ENCODE data around the gene VRK3. TPM values are rescaled to one million over a fixed set of nuclear protein-coding genes. Genes with fewer than 3 reads are reported as not detected.

The VRK3 gene
- total RNA-seq, 1 experiment from 2014 or later = 33.4 TPM

DNA sequence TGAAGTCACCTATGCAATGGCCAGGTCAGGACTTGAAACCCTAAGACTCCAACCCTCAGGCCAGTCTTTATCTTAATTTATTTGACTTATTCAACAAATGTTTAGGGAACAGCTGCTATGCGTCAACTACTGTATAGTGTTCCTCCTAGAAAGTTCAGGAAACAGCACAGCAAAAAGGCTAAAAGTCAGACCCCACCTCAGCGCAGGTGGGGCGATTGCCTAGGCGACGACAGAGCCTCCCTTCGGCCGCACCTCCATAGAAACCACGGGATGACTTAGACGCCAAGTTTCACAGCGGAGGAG, 502 bp downstream of the VRK3 start:
- Mint-ChIP-seq H3K4me3 (peak overlapping the region; percentile 95), H3K4me1 (peaks cover 18% of the 10 kb centered on the region), H3K27ac (peak overlapping the region; percentile 91; the same call in 1 of the 2 replicates), H3K36me3 (peaks cover 6% of the 10 kb centered on the region), H3K27me3 (ENCODE audit: low read depth) (peaks cover 3% of the 10 kb centered on the region; the same call in 1 of the 2 replicates), H3K9me3 (no peaks in the 10 kb centered on the region)
- ChIA-PET POLR2A (no interaction called here), CTCF (interaction anchor here (0.6 to 1.9 kb wide), 6 partner anchors 16 to 214 kb away, joined by 3 to 16 read pairs (median 4); no protein-coding TSS in a partner anchor)
- DNase-seq (ENCODE audit: low spot score) (no peak), ATAC-seq (no peak)
- TF ChIP-seq, protein P1, sequence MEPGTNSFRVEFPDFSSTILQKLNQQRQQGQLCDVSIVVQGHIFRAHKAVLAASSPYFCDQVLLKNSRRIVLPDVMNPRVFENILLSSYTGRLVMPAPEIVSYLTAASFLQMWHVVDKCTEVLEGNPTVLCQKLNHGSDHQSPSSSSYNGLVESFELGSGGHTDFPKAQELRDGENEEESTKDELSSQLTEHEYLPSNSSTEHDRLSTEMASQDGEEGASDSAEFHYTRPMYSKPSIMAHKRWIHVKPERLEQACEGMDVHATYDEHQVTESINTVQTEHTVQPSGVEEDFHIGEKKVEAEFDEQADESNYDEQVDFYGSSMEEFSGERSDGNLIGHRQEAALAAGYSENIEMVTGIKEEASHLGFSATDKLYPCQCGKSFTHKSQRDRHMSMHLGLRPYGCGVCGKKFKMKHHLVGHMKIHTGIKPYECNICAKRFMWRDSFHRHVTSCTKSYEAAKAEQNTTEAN (CRISPR knock-in tag; IDR thresholded peaks at IDR 0.05) = no peak
- no peak for TF ChIP-seq RELA (CRISPR knock-in tag; IDR thresholded peaks at IDR 0.05; ENCODE audit: borderline replicate concordance)
- no peak for TF ChIP-seq TCF7 (CRISPR knock-in tag; IDR thresholded peaks at IDR 0.05; ENCODE audit: low read depth)
- no peak for TF ChIP-seq SMAD3 (CRISPR knock-in tag; IDR thresholded peaks at IDR 0.05; ENCODE audit: borderline replicate concordance)
- no peak for TF ChIP-seq CREM (CRISPR knock-in tag; IDR thresholded peaks at IDR 0.05)
- TF ChIP-seq, protein P2, sequence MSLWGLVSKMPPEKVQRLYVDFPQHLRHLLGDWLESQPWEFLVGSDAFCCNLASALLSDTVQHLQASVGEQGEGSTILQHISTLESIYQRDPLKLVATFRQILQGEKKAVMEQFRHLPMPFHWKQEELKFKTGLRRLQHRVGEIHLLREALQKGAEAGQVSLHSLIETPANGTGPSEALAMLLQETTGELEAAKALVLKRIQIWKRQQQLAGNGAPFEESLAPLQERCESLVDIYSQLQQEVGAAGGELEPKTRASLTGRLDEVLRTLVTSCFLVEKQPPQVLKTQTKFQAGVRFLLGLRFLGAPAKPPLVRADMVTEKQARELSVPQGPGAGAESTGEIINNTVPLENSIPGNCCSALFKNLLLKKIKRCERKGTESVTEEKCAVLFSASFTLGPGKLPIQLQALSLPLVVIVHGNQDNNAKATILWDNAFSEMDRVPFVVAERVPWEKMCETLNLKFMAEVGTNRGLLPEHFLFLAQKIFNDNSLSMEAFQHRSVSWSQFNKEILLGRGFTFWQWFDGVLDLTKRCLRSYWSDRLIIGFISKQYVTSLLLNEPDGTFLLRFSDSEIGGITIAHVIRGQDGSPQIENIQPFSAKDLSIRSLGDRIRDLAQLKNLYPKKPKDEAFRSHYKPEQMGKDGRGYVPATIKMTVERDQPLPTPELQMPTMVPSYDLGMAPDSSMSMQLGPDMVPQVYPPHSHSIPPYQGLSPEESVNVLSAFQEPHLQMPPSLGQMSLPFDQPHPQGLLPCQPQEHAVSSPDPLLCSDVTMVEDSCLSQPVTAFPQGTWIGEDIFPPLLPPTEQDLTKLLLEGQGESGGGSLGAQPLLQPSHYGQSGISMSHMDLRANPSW (CRISPR knock-in tag; conservative IDR thresholded peaks at IDR 0.05; ENCODE audit: low read depth) = no peak
- no peak for TF ChIP-seq ZNF423 (CRISPR knock-in tag; IDR thresholded peaks at IDR 0.05)
- TF ChIP-seq, protein P3, sequence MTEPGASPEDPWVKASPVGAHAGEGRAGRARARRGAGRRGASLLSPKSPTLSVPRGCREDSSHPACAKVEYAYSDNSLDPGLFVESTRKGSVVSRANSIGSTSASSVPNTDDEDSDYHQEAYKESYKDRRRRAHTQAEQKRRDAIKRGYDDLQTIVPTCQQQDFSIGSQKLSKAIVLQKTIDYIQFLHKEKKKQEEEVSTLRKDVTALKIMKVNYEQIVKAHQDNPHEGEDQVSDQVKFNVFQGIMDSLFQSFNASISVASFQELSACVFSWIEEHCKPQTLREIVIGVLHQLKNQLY (CRISPR knock-in tag; IDR thresholded peaks at IDR 0.05) = no peak
- TF ChIP-seq ZNF232 (CRISPR knock-in tag; IDR thresholded peaks at IDR 0.05) = no peak
- TF ChIP-seq FOXJ3 (CRISPR knock-in tag; IDR thresholded peaks at IDR 0.05; ENCODE audit: borderline replicate concordance) = no peak
- TF ChIP-seq TEAD1 (CRISPR knock-in tag; IDR thresholded peaks at IDR 0.05) = no peak
- TF ChIP-seq ZNF396 (CRISPR knock-in tag; IDR thresholded peaks at IDR 0.05; ENCODE audit: borderline replicate concordance) = no peak
- no peak for TF ChIP-seq ZNF219 (CRISPR knock-in tag; IDR thresholded peaks at IDR 0.05; ENCODE audit: borderline replicate concordance)

DNA sequence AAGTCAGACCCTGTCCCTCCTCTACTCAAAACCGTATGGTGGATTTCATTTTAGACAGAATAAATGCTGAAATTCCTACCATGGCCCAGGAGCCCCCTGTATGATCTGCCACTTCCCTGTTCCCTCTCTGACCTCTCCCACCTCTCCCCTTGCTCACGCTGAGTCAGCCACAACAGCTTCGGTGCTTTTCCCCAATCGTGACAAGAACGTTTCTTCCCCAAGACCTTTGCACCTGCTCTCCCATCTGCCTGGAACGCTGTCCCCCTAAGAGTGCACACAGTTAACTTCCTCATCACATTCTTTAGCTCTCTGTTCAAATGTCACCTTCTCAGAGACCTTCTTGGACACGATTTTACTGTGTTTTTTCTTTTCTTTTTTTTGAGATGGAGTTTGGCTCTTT, 2.3 kb downstream of the VRK3 start:
- Mint-ChIP-seq H3K36me3 (peaks cover 8% of the 10 kb centered on the region), H3K27me3 (ENCODE audit: low read depth) (peaks cover 3% of the 10 kb centered on the region; the same call in 1 of the 2 replicates), H3K9me3 (no peaks in the 10 kb centered on the region), H3K4me1 (peaks cover 18% of the 10 kb centered on the region), H3K4me3 (no peak overlapping the region), H3K27ac (no peak overlapping the region)
- TF ChIP-seq CREM (CRISPR knock-in tag; IDR thresholded peaks at IDR 0.05) = no peak
- ATAC-seq (no peak), DNase-seq (ENCODE audit: low spot score) (no peak)
- ChIA-PET CTCF (interaction anchor here (0.9 kb wide), 1 partner anchor 14 kb away, joined by 3 read pairs; no protein-coding TSS in a partner anchor), POLR2A (no interaction called here)

DNA sequence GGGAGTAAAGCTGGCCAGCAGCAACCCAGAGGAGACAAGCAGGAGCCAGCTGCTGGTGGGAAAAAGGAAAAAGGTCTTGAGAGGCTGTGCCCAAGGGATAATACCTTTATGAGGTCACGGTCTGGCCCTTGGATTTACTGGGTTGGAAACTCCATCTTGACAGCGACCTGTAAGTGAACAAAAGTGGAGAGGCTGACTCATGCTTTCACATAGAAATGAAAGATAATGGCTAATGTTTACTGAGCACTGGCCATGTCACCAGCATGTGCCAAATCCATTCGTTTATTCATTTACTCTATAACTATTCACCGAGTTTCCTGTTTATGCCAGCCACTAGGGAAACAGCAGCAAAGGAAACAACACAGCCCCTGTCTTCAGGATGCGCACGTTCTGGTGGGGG, 4.7 kb downstream of the VRK3 start:
- Mint-ChIP-seq H3K4me3 (no peak overlapping the region), H3K4me1 (peaks cover 4% of the 10 kb centered on the region), H3K27ac (no peak overlapping the region), H3K9me3 (peaks cover 6% of the 10 kb centered on the region), H3K27me3 (ENCODE audit: low read depth) (peaks cover 3% of the 10 kb centered on the region; the same call in 1 of the 2 replicates), H3K36me3 (peaks cover 23% of the 10 kb centered on the region)
- CTCF ChIA-PET = no interaction called here
- ATAC-seq (no peak), DNase-seq (ENCODE audit: low spot score) (no peak)
- POLR2A ChIA-PET = no interaction called here
- no peak for TF ChIP-seq NFATC4 (CRISPR knock-in tag; IDR thresholded peaks at IDR 0.05)
- TF ChIP-seq TP53 (CRISPR knock-in tag; IDR thresholded peaks at IDR 0.05) = no peak
- TF ChIP-seq, protein P4, sequence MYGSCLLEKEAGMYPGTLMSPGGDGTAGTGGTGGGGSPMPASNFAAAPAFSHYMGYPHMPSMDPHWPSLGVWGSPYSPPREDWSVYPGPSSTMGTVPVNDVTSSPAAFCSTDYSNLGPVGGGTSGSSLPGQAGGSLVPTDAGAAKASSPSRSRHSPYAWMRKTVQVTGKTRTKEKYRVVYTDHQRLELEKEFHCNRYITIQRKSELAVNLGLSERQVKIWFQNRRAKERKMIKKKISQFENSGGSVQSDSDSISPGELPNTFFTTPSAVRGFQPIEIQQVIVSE (CRISPR knock-in tag; IDR thresholded peaks at IDR 0.05; ENCODE audit: borderline replicate concordance) = no peak
- TF ChIP-seq, protein P5, sequence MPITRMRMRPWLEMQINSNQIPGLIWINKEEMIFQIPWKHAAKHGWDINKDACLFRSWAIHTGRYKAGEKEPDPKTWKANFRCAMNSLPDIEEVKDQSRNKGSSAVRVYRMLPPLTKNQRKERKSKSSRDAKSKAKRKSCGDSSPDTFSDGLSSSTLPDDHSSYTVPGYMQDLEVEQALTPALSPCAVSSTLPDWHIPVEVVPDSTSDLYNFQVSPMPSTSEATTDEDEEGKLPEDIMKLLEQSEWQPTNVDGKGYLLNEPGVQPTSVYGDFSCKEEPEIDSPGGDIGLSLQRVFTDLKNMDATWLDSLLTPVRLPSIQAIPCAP (CRISPR knock-in tag; IDR thresholded peaks at IDR 0.05) = no peak
- TF ChIP-seq ZNF121 (CRISPR knock-in tag; IDR thresholded peaks at IDR 0.05) = no peak
- TF ChIP-seq, protein P6, sequence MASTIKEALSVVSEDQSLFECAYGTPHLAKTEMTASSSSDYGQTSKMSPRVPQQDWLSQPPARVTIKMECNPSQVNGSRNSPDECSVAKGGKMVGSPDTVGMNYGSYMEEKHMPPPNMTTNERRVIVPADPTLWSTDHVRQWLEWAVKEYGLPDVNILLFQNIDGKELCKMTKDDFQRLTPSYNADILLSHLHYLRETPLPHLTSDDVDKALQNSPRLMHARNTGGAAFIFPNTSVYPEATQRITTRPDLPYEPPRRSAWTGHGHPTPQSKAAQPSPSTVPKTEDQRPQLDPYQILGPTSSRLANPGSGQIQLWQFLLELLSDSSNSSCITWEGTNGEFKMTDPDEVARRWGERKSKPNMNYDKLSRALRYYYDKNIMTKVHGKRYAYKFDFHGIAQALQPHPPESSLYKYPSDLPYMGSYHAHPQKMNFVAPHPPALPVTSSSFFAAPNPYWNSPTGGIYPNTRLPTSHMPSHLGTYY (CRISPR knock-in tag; IDR thresholded peaks at IDR 0.05) = no peak
- TF ChIP-seq ZNF396 (CRISPR knock-in tag; IDR thresholded peaks at IDR 0.05; ENCODE audit: borderline replicate concordance) = no peak
- TF ChIP-seq, protein P7, sequence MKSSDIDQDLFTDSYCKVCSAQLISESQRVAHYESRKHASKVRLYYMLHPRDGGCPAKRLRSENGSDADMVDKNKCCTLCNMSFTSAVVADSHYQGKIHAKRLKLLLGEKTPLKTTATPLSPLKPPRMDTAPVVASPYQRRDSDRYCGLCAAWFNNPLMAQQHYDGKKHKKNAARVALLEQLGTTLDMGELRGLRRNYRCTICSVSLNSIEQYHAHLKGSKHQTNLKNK (CRISPR knock-in tag; IDR thresholded peaks at IDR 0.05) = no peak
- TF ChIP-seq, protein P2 (CRISPR knock-in tag; conservative IDR thresholded peaks at IDR 0.05; ENCODE audit: low read depth) = no peak
- TF ChIP-seq HMGA2 (CRISPR knock-in tag; IDR thresholded peaks at IDR 0.05) = no peak
- TF ChIP-seq RORB (CRISPR knock-in tag; IDR thresholded peaks at IDR 0.05) = no peak
- no peak for TF ChIP-seq KAT7 (CRISPR knock-in tag; IDR thresholded peaks at IDR 0.05; ENCODE audit: borderline replicate concordance)

Measured in WTC11 (cell line).